HG03025 (cell line): ENCODE measurements around the gene DPP8.
"Not testable (repeated sequence)": the region's sequence is repeated elsewhere in the genome, so short reads cannot be mapped to it uniquely, and the experiment has no call there.

ENCODE experiments used
- ATAC-seq: cut with Tn5 transposase; IDR thresholded peaks from one replicate; pipeline ENCODE4 v1.9.1; 2021; ENCODE audit warnings: mild to moderate bottlenecking, moderate library complexity; ENCODE audit not compliant: unreplicated experiment, low FRiP score

DPP8 gene

GRCh38 chr15:65528461-65529060 lies 11.1 kb upstream of the DPP8 start:
- ATAC-seq, result no peak

DNA sequence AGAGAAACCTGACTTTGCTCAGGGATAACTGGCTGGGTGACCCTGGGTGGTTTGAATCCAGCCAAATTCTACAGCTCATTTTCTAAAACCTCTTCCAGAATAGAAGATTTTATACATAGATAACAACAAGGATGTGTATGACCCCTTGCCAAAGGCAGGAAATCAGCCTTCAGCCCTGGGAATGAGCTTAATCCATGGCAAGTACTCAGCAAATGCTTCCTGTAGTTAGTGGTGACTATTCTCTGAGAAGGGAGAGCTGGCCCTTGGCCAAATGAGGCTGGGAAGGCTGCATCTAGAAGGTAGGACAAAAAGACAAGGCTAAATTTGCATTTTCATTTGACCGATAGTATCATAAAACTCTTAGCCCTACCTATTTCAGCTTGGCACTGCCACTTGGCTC lies 8.1 kb upstream of the DPP8 start:
- ATAC-seq, result no peak

GRCh38 chr15:65524226-65524625 lies 6.7 kb upstream of the DPP8 start:
- ATAC-seq, result no peak

GRCh38 chr15:65521350-65521749 lies 3.9 kb upstream of the DPP8 start:
- ATAC-seq, result no peak

DNA sequence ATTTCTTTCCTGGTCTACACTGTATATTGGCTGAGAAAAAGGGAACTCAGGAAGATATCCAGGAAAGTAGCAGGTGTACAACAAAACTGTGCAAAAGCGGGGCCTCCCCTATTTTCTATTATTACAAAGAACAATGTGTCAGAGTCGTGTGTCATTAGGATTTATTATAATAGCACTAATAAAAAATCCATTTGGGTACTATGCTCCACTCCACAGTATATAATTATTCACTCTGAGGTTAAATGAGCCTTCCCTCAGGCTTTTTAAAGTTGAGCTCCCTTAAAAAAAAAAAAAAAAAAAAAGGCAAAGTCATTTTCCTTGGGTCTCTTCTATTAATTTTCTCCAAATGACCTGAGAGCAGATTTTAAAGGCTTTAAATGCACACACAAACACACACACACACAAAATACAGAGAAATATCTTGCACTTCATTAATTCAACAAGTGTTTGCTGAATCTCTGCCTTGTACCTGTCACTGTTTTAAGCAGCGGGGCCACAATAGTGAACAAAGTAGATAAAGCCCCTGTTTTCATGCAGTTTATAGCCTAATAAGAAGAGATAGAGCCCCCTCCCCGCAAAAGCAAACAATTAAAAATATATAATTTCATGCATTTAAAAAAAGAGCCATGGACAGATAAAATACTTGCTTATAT lies 1.3 kb upstream of the DPP8 start:
- no peak for ATAC-seq

GRCh38 chr15:65517866-65518207 lies 348 bp upstream of the DPP8 start:
- ATAC-seq, result no peak

GRCh38 chr15:65512807-65513416 lies 4.6 kb downstream of the DPP8 start:
- ATAC-seq, result no peak

- ATAC-seq, result no peak
Measured at GRCh38 chr15:65512189-65512588, 5.3 kb downstream of the DPP8 start.

- ATAC-seq, result no peak
Measured at GRCh38 chr15:65509321-65509720, 8.2 kb downstream of the DPP8 start.

- ATAC-seq, result no peak
Measured at GRCh38 chr15:65494076-65494475, 23.4 kb downstream of the DPP8 start.

GRCh38 chr15:65484876-65485275 lies 32.6 kb downstream of the DPP8 start:
- ATAC-seq, result no peak

DNA sequence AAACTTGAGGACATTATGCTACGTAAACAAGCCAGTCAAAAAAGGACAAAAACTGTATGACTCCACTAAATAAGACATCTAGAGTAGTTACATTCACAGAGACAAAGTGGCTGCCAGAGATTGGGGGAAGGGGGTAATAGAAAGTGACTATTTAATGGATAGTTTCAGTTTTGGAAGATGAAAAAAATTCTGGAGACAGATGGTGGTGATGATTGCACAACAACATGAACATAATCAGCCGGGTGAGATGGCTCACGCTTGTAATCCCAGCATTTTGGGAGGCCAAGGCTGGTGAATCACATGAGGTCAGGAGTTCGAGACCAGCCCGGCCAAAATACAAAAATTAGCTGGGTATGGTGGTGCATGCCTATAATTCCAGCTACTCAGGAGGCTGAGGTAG lies 40.6 kb downstream of the DPP8 start:
- no peak for ATAC-seq

GRCh38 chr15:65470866-65471265 lies 46.6 kb downstream of the DPP8 start:
- no peak for ATAC-seq

- no peak for ATAC-seq
Measured at GRCh38 chr15:65468229-65468909, 49.1 kb downstream of the DPP8 start.

DNA sequence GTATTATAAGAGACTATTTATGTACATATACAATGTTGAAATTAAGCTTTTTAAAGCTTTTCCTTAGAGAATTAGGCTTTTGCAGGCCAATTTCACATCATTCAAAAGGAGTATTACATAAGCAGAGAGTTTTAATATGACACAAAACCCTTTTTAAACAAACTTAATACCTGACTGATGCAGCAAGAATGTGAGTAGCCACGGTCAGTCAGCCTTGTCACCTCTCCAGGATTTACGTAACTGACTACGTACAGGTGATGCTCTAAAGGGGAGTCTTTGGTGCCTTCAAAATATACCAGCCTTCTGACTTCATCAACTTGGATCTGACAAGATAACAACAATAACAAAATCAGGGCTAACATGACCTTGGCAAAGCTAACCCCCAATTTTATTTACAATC lies 50.6 kb downstream of the DPP8 start:
- ATAC-seq, result no peak

- not testable (repeated sequence) for ATAC-seq
Measured at GRCh38 chr15:65463096-65463495, 54.4 kb downstream of the DPP8 start.

GRCh38 chr15:65460741-65461347 lies 56.6 kb downstream of the DPP8 start:
- ATAC-seq, result no peak

- not testable (repeated sequence) for ATAC-seq
Measured at GRCh38 chr15:65455256-65455655, 62.2 kb downstream of the DPP8 start.

DNA sequence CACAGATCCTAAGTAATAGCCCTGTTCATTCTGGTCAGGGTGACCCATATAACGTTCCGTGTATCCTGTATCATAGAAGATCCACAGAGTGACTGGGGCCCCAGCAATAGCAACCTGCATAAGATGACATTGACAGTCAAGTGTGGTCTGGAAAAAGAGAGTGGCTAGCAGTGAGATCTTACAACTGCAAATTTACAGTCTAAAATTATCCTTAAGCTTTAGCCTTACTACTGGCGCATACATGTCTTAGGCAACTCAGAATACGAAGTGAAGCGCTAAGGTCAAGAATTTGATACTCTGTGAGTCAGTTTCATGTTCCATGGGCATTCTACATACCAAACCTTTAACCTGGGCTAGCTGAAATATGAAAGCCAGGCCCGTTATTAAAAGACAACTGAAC lies 65.5 kb downstream of the DPP8 start:
- ATAC-seq, result no peak

- ATAC-seq, result no peak
Measured at GRCh38 chr15:65450556-65450955, 66.9 kb downstream of the DPP8 start.

DNA sequence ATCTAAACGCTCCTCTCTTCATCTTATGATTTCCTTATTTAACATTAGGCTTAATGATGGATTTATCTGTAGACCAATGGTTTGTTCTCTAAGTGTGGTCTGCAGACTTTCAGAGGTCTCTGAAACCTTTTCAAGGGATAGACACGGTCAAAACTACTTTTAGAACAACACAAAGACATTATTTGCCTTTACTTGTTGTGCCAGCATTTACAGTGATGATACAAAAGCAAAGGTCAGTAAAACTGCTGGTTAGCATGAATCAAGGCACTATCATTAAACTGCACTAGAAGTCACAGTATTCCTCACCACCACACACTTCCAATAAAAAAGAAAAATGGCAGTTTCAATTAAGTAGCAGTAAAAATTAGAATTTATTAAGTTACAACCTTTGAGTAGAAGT lies 70.3 kb downstream of the DPP8 start:
- no peak for ATAC-seq
